ENCODE data around the gene CCDC187. TPM values are rescaled to one million over a fixed set of nuclear protein-coding genes. Genes with fewer than 3 reads are reported as not detected.

The CCDC187 gene
- total RNA-seq, 1 donor from 2014 or later, result not detected

DNA sequence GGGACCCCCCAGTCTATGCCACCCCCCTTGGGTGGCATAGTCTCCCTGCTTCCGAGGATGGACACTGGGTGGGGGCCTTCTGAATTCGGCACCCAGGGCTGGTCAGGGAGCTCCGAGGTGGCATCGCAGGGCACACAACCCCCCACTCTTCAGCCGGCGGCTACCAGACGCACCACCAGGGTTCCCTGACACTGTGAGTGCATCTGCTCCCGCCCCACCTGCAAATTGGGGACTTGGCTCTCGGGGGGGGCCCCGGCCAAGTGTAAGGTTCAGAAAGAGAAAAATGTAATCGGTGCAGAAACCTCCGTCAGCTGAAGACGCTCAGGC lies 45.6 kb downstream of the CCDC187 start:
- intact Hi-C loops (cut with micrococcal nuclease), result no loop called here
- H3K4me3 Mint-ChIP-seq, result no peak overlapping the region
- no peaks in the 10 kb centered on the region for H3K27me3 Mint-ChIP-seq

GRCh38 chr9:136257381-136258298 lies 46.3 kb downstream of the CCDC187 start:
- intact Hi-C loops (cut with micrococcal nuclease), result no loop called here
- Mint-ChIP-seq H3K36me3 (ENCODE audit: low read depth) (no peaks in the 10 kb centered on the region), H3K4me3 (no peak overlapping the region)

More for the DNA sequence above, 45.6 kb downstream of the CCDC187 start:
- H3K36me3 Mint-ChIP-seq (ENCODE audit: low read depth), result no peaks in the 10 kb centered on the region
- no peak for DNase-seq
- H3K4me1 Mint-ChIP-seq, result no peaks in the 10 kb centered on the region
- no peaks in the 10 kb centered on the region for H3K9me3 Mint-ChIP-seq
- H3K27ac Mint-ChIP-seq, result no peak overlapping the region

GRCh38 chr9:136255896-136256890 lies 47.7 kb downstream of the CCDC187 start:
- H3K27me3 Mint-ChIP-seq, result no peaks in the 10 kb centered on the region
- no peak overlapping the region for H3K4me3 Mint-ChIP-seq
- intact Hi-C loops (cut with micrococcal nuclease), result no loop called here
- H3K4me1 Mint-ChIP-seq, result no peaks in the 10 kb centered on the region
- no peak overlapping the region for H3K27ac Mint-ChIP-seq
- no peaks in the 10 kb centered on the region for H3K36me3 Mint-ChIP-seq (ENCODE audit: low read depth)
- DNase-seq, result no peak
- H3K9me3 Mint-ChIP-seq, result no peaks in the 10 kb centered on the region

More at GRCh38 chr9:136257381-136258298, 46.3 kb downstream of the CCDC187 start:
- DNase-seq, result no peak
- H3K27me3 Mint-ChIP-seq, result no peaks in the 10 kb centered on the region
- no peak overlapping the region for H3K27ac Mint-ChIP-seq
- no peaks in the 10 kb centered on the region for H3K9me3 Mint-ChIP-seq
- H3K4me1 Mint-ChIP-seq, result no peaks in the 10 kb centered on the region

- Mint-ChIP-seq H3K27me3 (no peaks in the 10 kb centered on the region), H3K4me3 (no peak overlapping the region), H3K9me3 (no peaks in the 10 kb centered on the region), H3K27ac (no peak overlapping the region), H3K4me1 (no peaks in the 10 kb centered on the region), H3K36me3 (ENCODE audit: low read depth) (no peaks in the 10 kb centered on the region)
- no peak for DNase-seq
- intact Hi-C loops (cut with micrococcal nuclease), result no loop called here
These were observed 48.7 kb downstream of the CCDC187 start for GRCh38 chr9:136255166-136255538.

DNA sequence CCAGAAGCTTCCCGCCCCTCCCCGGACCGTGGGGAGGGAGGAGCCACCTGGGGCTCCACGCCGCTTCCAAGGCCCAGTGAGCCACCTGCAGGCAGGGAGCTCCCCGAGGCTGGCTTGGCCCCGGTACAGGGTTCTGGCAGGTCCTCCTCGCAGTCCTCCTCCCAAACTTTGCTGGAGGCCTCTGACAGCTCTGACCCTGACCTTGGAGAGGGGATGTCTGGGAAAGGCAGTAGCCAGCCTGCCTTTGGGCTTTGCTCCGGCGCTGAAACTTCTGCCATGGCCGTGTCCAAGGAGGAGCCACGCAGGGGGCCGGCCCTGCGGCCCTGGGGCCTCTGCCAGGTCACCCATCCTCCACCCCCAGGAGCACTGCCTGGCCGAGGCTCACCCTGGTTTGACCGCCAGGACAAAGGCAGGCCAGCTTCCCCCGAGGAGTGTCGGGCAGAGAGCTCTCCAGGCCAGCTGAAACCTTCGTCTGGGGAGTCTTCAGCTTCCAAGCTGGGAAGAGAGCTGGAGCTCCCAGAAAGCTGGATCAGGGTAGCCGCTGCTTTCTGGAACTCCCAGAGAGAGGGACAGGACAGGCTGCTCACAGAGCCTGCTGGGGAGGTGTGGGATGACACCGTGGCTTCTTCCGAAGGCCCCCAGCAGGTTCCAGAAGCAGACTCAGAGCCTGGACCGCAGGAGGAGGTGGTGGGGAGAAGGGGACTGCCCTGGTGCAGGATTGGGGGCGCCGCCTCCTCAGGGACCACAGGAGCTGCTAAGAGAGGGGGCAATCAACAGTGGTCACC lies 49.3 kb downstream of the CCDC187 start:
- no peak overlapping the region for H3K27ac Mint-ChIP-seq
- H3K4me1 Mint-ChIP-seq, result no peaks in the 10 kb centered on the region
- H3K36me3 Mint-ChIP-seq (ENCODE audit: low read depth), result no peaks in the 10 kb centered on the region
- H3K4me3 Mint-ChIP-seq, result no peak overlapping the region
- no peaks in the 10 kb centered on the region for H3K27me3 Mint-ChIP-seq
- no peak for DNase-seq
- H3K9me3 Mint-ChIP-seq, result no peaks in the 10 kb centered on the region
- intact Hi-C loops (cut with micrococcal nuclease), result no loop called here

DNA sequence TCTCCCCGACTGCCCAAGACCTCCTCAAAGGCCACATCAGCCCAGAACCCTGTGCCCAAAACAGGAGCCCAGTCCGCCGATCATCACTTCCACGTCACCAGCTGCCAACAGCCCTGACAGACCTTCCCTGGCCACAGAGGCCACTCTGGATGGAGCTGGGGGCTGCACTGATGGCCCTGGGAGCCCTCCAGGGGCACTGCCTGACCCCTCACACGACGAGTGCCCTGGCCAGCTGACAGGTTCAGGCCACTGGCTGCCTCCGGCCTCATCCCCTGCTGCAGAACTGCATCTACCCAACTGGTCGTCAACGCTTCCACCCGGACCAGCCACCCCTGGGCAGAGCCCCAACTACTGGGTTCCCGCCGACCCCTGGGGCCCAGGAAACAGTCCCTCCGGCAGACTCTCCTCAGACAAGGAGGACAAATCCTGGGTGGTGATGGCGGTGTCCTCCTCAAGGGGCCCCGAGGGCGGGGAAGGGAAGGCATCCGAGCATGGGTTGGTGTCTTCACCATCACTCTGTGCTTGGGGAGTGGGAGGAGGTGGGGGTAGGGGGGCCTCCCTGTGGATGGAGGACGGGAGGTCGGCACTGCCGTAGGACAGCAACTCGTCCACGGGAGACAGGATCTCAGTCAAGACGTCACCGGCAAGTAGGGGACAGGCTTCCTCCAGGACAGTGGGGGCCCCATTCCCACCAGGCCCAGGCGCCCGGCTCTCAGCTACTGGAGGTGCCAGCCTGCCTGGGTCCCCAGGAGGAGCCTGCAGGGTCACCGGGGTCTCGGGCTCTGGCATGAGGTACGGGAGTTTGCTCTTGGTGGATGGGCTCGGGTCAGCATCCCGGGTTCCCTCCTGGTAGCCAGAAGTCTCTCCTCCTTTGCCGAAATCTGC lies 50.4 kb downstream of the CCDC187 start:
- Mint-ChIP-seq H3K27ac (no peak overlapping the region), H3K9me3 (no peaks in the 10 kb centered on the region), H3K4me1 (no peaks in the 10 kb centered on the region), H3K36me3 (ENCODE audit: low read depth) (no peaks in the 10 kb centered on the region), H3K4me3 (no peak overlapping the region), H3K27me3 (no peaks in the 10 kb centered on the region)
- intact Hi-C loops (cut with micrococcal nuclease), result no loop called here
- no peak for DNase-seq

- intact Hi-C loops (cut with micrococcal nuclease), result no loop called here
- Mint-ChIP-seq H3K4me3 (no peak overlapping the region), H3K27ac (no peak overlapping the region), H3K9me3 (no peaks in the 10 kb centered on the region), H3K4me1 (no peaks in the 10 kb centered on the region), H3K27me3 (no peaks in the 10 kb centered on the region), H3K36me3 (ENCODE audit: low read depth) (no peaks in the 10 kb centered on the region)
- no peak for DNase-seq
These were observed 51.0 kb downstream of the CCDC187 start for GRCh38 chr9:136252846-136253245.

GRCh38 chr9:136252281-136252680 lies 51.6 kb downstream of the CCDC187 start:
- Mint-ChIP-seq H3K4me1 (no peaks in the 10 kb centered on the region), H3K27me3 (peaks cover 4% of the 10 kb centered on the region), H3K27ac (no peak overlapping the region), H3K36me3 (ENCODE audit: low read depth) (no peaks in the 10 kb centered on the region), H3K9me3 (no peaks in the 10 kb centered on the region), H3K4me3 (no peak overlapping the region)
- intact Hi-C loops (cut with micrococcal nuclease), result no loop called here
- DNase-seq, result no peak

DNA sequence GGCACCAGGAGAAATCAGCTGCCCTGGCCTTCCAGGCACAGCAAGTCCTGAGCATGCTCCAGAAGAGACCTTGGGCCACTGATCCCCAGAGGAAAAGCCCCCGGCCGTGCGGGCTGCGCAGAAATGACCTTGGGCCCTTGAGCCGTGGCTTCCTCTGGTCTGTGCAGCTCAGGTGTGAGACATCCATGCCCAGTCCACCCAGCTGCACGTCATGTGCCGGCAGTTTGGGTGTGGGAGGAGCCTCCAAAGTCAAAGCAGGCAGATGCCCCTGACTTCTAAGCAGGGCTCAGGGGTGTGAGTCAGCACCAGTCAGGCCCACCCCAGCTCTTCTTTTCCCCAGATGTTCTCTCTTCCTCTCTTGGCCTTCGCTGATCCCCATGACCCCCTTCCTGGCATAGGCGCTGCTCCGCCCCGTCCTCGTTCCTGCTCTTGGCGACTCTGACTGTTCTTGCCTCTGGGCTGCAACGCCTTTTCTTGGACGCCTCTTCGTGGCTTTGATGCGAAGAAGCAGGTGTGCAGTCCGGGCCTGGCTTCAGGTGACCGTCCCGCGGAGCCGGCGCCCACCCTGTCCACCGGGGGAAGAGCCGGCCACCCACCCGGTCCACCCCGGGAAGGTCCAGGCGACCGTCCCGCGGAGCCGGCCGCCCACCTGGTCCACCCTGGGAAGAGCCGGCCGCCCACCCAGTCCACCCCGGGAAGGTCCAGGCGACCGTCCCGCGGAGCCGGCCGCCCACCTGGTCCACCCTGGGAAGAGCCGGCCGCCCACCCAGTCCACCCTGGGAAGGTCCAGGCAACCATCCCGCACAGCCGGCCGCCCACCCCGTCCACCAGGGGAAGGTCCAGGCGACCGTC lies 52.4 kb downstream of the CCDC187 start:
- no peak for DNase-seq
- Mint-ChIP-seq H3K4me1 (no peaks in the 10 kb centered on the region), H3K4me3 (no peak overlapping the region), H3K27ac (no peak overlapping the region), H3K9me3 (no peaks in the 10 kb centered on the region), H3K27me3 (peaks cover 4% of the 10 kb centered on the region), H3K36me3 (ENCODE audit: low read depth) (no peaks in the 10 kb centered on the region)
- intact Hi-C loops (cut with micrococcal nuclease), result no loop called here

DNA sequence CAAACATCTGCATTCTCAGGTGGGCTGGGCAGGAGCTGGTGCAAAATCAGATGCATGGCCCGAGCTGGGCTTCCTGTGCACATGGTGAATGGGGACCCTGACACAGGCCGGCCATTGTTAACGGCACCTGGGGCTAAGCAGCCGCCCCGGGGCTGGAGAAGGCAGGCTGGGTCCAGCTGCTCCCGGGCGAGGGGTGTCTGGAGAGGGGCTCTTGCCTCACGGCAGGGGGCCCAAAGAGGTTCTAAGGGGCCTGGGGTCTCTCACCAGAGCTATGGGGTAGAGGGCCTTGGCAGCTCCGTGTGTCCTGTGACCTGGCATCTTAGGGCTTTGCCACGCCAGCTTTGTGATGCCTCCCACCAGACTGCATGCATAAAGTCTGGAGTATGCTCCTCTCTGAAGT lies 53.2 kb downstream of the CCDC187 start:
- no peaks in the 10 kb centered on the region for H3K9me3 Mint-ChIP-seq
- H3K27me3 Mint-ChIP-seq, result peaks cover 4% of the 10 kb centered on the region
- no peak overlapping the region for H3K27ac Mint-ChIP-seq
- no peaks in the 10 kb centered on the region for H3K36me3 Mint-ChIP-seq (ENCODE audit: low read depth)
- DNase-seq, result no peak
- H3K4me1 Mint-ChIP-seq, result peaks cover 4% of the 10 kb centered on the region
- intact Hi-C loops (cut with micrococcal nuclease), result no loop called here
- no peak overlapping the region for H3K4me3 Mint-ChIP-seq

- Mint-ChIP-seq H3K4me3 (no peak overlapping the region), H3K9me3 (no peaks in the 10 kb centered on the region), H3K27ac (no peak overlapping the region), H3K36me3 (ENCODE audit: low read depth) (no peaks in the 10 kb centered on the region), H3K27me3 (peaks cover 4% of the 10 kb centered on the region), H3K4me1 (peaks cover 5% of the 10 kb centered on the region)
- intact Hi-C loops (cut with micrococcal nuclease), result loop anchor here (5.0 to 10.0 kb wide), 2 partner anchors 162 to 285 kb away; partner anchors contain the start of genes ENTR1, PMPCA and UBAC1
- DNase-seq, result no peak
These were observed 53.9 kb downstream of the CCDC187 start for GRCh38 chr9:136249877-136250559.
